ENCODE results near the gene ZNF296.

Gene ZNF296

GRCh38 chr19:45021971-45022370 is 54.3 kb downstream of the ZNF296 start:
- DNase-seq (ENCODE audit: low read depth in 1 of 2, low spot score in 1 of 2) = no peak
- H3K4me3 ChIP-seq (replicated peaks; ENCODE audit: insufficient read depth, low read length) = no peak overlapping the region
- TF ChIP-seq REST (IDR thresholded peaks at IDR 0.05; ENCODE audit: insufficient replicate concordance, low read depth) (no peak), CTCF (IDR thresholded peaks at IDR 0.05; ENCODE audit: insufficient read depth, low read length) (no peak), GABPA (IDR thresholded peaks at IDR 0.05; ENCODE audit: low read depth) (no peak)
- no peak overlapping the region for H3K27ac ChIP-seq (replicated peaks)
- no peaks in the 10 kb centered on the region for H3K27me3 ChIP-seq (ENCODE audit: insufficient read depth, poor library complexity, severe bottlenecking)

Data from HL-60 (cell line).